Neutrophil (primary cell): ENCODE results near the gene LMCD1.

Experiments used
- H3K27ac ChIP-seq: fragments of 200-600 bp; sonication (generic); 2 replicates; pipeline ENCODE4 v1.5.1; 2016; ENCODE audit warnings: mild to moderate bottlenecking, moderate library complexity
- H3K27me3 ChIP-seq: fragments of 200-600 bp; sonication (generic); 2 replicates; pipeline ENCODE4 v1.6.0; 2016; ENCODE audit warnings: mild to moderate bottlenecking
- H3K36me3 ChIP-seq: fragments of 200-600 bp; sonication (generic); 2 replicates; pipeline ENCODE4 v1.5.1; 2017
- H3K4me1 ChIP-seq, 2 experiments: fragments of 200-600 bp in 1 of 2; sonication (generic) in 1 of 2; 1 replicate in 1 of 2; 2 replicates in 1 of 2; pipeline versions ENCODE4 v1.5.1 to v1.6.1; 2013 to 2016; ENCODE audit warnings: low read depth in 1 of 2, low read length in 1 of 2, mild to moderate bottlenecking in 1 of 2, moderate library complexity in 1 of 2; ENCODE audit not compliant: control insufficient read depth in 1 of 2, insufficient read depth in 1 of 2
- H3K4me3 ChIP-seq, 2 experiments: fragments of 200-600 bp in 1 of 2; sonication (generic) in 1 of 2; 1 replicate in 1 of 2; 2 replicates in 1 of 2; pipeline ENCODE4 v1.5.1; 2013 to 2016; ENCODE audit warnings: low read depth in 1 of 2, low read length in 1 of 2, mild to moderate bottlenecking in 1 of 2, moderate library complexity in 1 of 2
- H3K9me3 ChIP-seq: fragments of 200-600 bp; sonication (generic); 2 replicates; pipeline ENCODE4 v1.5.1; 2016
- TF ChIP-seq, protein P1 (sequence below): fragments of 200-600 bp; sonication (generic); IDR thresholded peaks from 2 replicates; pipeline ENCODE4 v1.5.1; 2016; ENCODE audit warnings: antibody characterized with exemption

Gene LMCD1

DNA sequence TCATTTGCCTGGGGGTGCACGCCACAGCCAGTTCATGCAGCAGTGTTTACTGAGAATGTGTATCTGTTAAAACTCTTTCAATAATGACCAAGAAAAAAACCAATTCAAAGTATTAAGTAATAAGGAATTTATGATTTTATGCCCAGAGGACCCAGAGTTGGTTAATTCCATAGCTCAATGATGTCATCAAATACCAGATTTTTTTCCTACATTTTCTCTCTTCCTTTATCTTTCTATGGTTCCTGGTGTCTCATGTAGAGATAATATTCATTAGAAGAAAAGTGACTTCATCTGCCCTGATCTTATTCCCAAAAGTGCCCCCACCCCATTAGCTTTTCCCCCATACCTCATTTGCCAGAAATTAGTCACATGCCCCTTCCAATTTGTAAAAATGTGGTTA is 44.6 kb upstream of the LMCD1 start:
- no peak overlapping the region for H3K4me3 ChIP-seq
- H3K27ac ChIP-seq = no peak overlapping the region
- no peaks in the 10 kb centered on the region for H3K4me1 ChIP-seq
- no peaks in the 10 kb centered on the region for H3K27me3 ChIP-seq
- H3K36me3 ChIP-seq = no peaks in the 10 kb centered on the region
- TF ChIP-seq, protein P1, sequence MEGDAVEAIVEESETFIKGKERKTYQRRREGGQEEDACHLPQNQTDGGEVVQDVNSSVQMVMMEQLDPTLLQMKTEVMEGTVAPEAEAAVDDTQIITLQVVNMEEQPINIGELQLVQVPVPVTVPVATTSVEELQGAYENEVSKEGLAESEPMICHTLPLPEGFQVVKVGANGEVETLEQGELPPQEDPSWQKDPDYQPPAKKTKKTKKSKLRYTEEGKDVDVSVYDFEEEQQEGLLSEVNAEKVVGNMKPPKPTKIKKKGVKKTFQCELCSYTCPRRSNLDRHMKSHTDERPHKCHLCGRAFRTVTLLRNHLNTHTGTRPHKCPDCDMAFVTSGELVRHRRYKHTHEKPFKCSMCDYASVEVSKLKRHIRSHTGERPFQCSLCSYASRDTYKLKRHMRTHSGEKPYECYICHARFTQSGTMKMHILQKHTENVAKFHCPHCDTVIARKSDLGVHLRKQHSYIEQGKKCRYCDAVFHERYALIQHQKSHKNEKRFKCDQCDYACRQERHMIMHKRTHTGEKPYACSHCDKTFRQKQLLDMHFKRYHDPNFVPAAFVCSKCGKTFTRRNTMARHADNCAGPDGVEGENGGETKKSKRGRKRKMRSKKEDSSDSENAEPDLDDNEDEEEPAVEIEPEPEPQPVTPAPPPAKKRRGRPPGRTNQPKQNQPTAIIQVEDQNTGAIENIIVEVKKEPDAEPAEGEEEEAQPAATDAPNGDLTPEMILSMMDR = no peak
- no peaks in the 10 kb centered on the region for H3K9me3 ChIP-seq

- H3K4me3 ChIP-seq = no peak overlapping the region
- TF ChIP-seq, protein P1 = no peak
Measured at GRCh38 chr3:8458238-8458661, 43.4 kb upstream of the LMCD1 start.

DNA sequence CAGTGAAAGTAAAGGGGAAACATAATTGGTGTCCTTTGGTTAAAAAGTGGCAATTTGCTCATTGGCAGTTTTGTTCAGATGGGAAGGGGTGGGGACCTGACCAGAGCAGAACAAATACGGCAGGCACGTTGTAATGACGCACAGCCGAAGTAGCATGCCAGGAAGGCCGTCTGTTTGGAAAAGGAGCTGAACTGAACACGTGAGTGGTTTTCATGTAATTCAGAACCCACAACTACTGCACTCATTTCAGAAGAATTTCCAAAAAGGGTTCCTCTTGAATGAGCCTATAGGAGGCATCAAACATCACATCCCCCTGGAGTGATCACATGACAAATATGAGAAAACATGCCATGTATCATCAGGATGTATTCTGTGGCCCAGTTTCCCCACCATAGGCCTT is 42.9 kb upstream of the LMCD1 start:
- H3K4me3 ChIP-seq = no peak overlapping the region
- H3K4me1 ChIP-seq = no peaks in the 10 kb centered on the region
- no peak overlapping the region for H3K27ac ChIP-seq

More at GRCh38 chr3:8458238-8458661, 43.4 kb upstream of the LMCD1 start:
- Histone ChIP-seq H3K27me3 (no peaks in the 10 kb centered on the region), H3K9me3 (no peaks in the 10 kb centered on the region), H3K36me3 (no peaks in the 10 kb centered on the region), H3K27ac (no peak overlapping the region), H3K4me1 (no peaks in the 10 kb centered on the region)

DNA sequence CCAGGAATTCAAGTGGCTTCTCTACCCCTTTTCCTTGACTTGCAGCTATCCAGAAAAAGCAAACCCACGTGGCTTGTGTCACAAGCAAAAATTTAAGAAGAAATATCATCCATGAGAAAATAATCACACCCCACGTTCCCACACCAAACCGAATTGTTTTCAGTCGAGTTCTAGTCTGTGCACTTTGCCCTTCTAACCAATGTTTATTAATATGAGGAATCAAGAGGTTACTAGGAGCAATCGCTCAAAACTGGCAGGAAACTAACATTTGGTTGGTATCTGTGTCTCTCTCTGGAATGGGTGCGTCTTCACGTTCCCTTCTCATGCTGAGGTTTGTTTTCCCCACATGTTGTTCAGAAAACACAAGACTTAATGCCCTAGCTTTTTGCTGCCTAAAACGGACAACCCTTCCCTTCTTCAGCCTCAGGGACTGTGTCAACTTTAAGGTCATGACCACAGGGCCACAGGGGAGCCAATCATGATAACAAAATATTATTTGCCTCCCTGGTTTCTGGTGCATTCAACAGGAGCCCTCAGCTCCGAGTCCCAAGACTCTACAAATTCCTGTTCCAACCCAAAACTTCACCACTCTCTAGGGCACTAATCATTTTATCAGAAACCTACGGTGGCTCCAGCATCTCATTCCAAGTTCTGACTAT is 41.4 kb upstream of the LMCD1 start:
- Histone ChIP-seq H3K27me3 (no peaks in the 10 kb centered on the region), H3K36me3 (no peaks in the 10 kb centered on the region), H3K27ac (no peak overlapping the region), H3K4me1 (no peaks in the 10 kb centered on the region), H3K4me3 (no peak overlapping the region), H3K9me3 (no peaks in the 10 kb centered on the region)
- TF ChIP-seq, protein P1 = no peak

More for the DNA sequence above, 42.9 kb upstream of the LMCD1 start:
- no peaks in the 10 kb centered on the region for H3K9me3 ChIP-seq
- no peaks in the 10 kb centered on the region for H3K36me3 ChIP-seq
- TF ChIP-seq, protein P1 = no peak
- H3K27me3 ChIP-seq = no peaks in the 10 kb centered on the region

DNA sequence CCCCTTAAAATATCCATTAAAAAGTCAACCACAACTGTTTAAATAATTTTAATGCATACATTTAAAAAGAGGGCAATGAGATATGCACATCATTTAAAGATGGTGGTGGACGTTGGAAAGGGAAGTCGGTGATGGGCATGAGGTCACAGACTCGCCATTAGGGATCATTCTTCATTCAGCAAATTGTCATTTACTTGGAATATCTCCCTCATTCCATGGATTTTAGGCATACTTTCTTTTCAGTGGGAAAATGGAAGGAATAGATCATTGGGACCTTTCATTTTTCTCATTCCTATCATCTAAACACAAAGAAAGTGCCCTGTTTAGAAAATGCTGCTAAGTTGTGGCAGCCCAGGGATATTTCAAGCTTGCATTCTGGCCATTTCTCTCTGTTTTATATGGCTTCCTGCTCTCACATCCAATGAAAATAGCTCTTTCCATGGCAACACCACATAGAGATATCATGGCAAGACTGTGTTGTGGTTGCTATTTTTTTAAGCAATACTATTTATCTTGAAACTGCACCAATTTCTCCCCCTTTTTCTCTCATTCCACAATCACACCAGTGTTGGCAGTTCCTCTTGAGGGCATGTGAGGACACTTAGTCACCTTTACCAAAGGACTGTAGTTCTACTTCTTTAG is 40.7 kb upstream of the LMCD1 start:
- Histone ChIP-seq H3K27ac (no peak overlapping the region), H3K36me3 (no peaks in the 10 kb centered on the region), H3K4me3 (no peak overlapping the region), H3K4me1 (no peaks in the 10 kb centered on the region), H3K27me3 (no peaks in the 10 kb centered on the region), H3K9me3 (no peaks in the 10 kb centered on the region)
- TF ChIP-seq, protein P1 = no peak
